Testis (tissue), 2 donors: ENCODE results near the gene ACSBG1.

Experiments used
- POLR2A ChIP-seq: fragments of 450-650 bp; IDR thresholded peaks from one replicate; pipeline ENCODE4 v1.6.1; 2017; ENCODE audit warnings: antibody characterized with exemption, mild to moderate bottlenecking, moderate library complexity
- TF ChIP-seq, protein P1 (sequence below), 3 experiments: fragments of 450-650 bp in 2 of 3; fragments of 200-600 bp in 1 of 3; sonication (generic) in 1 of 3; IDR thresholded peaks; one replicate each; pipeline ENCODE4 v1.5.1; 2016 to 2019; ENCODE audit warnings: antibody characterized with exemption in 3 of 3, mild to moderate bottlenecking in 2 of 3, moderate library complexity in 1 of 3

DNA sequence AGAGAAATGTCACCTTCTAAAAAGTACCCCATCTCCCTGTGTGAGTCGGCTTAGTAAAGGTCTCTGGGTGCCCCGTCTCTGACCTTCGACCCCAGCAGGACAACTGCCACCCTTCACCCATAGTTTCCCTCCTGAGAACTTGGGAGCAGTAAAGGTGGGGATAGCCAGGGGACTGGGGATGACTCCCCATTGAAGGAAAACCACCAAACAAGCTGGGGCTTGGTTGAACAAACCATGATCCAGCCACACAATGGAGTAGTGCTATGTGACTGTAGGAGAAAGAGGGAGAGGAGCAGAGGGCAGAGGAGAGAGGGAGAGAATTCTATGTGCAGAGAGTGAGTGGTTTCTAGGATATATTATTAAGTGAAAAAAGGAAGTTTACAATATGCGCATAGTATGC, 51.5 kb downstream of the ACSBG1 start:
- TF ChIP-seq, protein P1, sequence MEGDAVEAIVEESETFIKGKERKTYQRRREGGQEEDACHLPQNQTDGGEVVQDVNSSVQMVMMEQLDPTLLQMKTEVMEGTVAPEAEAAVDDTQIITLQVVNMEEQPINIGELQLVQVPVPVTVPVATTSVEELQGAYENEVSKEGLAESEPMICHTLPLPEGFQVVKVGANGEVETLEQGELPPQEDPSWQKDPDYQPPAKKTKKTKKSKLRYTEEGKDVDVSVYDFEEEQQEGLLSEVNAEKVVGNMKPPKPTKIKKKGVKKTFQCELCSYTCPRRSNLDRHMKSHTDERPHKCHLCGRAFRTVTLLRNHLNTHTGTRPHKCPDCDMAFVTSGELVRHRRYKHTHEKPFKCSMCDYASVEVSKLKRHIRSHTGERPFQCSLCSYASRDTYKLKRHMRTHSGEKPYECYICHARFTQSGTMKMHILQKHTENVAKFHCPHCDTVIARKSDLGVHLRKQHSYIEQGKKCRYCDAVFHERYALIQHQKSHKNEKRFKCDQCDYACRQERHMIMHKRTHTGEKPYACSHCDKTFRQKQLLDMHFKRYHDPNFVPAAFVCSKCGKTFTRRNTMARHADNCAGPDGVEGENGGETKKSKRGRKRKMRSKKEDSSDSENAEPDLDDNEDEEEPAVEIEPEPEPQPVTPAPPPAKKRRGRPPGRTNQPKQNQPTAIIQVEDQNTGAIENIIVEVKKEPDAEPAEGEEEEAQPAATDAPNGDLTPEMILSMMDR (IDR thresholded peaks at IDR 0.05), result no peak
- TF ChIP-seq POLR2A, result no peak
